ENCODE measurements around the gene TRMU.

TRMU gene

DNA sequence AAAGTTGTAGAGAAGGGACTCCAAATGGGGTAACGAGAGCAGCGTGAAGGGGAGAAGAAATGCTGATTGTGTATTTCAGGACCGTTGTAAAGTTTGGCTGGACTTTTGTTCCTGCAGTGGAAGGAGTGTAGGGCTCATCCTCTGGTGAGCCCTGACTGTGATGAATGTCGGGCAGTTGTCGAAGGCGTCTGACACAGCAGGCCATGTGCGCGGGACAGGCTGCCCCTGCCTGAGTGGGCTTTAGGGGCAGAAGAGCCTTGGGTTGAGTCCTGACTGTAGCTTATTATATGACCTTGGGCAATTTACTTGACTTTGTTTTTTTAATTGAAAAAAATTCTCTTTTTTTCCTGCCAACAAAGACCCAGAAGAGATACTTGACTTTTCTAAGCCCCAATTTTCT is 3.1 kb downstream of the TRMU start:
- DNase-seq: no peak

DNA sequence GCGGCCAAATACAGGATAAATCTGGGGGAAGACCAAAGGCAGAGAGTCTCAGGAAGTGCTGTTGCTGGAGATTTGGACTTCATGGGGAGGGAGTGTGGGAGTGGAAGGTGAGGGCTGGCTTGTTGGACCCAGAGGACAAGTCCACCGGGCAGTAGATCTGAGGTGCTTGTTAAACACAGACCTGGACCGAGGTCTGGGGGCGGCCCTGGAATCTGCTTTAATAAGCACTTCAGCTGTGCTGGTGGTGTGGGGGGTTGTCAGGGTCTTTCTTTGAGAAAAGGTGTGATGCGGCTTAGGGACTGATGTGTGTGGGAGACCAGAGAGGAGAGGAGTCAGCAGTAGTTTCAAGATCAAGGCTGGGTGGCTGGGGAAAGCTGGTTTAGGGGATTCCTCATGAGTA is 4.4 kb downstream of the TRMU start:
- DNase-seq: no peak

DNA sequence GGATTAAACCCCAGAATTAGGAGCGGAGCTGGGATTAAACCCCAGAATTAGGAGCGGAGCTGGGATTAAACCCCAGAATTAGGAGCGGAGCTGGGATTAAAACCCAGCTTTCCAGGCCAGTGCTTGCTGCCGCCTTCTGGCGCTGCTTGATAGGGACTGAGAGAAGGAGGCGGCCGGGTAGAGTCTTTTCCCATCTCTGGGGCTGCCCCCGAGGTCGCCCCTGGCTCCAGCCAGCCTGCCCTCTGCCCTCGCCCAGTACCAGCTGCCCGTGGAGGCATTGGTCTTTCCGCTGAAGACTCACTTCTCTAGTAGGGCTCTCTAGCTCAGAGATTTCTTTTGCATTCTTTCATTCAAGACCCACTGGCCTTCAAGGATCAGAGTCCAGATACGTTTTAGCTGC is 5.2 kb downstream of the TRMU start:
- DNase-seq: no peak

DNA sequence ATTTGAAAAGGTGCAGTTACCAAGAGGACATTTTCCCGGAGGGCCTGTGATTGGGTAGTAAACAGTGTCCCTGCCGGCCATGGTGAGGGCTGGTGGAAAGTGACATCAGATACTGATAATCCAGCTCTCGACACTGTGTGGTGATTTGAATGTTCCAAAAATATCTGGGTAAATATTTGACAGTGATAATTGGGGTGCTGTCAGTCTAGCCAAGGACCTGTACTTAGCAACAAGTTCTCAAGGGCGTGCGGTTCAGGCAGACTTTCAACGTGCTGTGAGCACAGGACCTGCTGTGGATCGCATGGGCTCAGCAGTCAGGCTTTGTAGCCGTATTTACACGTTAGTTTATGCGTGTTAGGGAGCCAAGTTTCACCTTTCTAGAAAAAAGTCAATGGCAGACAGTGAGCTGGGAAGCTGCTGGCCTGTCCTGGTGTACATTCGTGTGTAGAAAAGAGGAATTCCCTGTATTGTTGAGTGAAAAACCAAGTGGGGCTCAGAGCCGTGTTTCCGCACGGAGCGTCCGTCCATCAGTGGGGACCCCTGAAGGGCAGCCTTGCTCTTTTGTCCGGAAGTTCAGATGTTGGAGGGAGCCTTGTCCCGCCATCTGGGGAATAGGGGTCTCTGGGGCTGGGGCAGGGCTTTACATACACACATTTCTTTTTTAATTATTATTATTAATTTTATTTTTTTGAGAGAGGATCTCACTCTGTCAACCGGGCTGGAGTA is 11.3 kb downstream of the TRMU start:
- DNase-seq: no peak

DNA sequence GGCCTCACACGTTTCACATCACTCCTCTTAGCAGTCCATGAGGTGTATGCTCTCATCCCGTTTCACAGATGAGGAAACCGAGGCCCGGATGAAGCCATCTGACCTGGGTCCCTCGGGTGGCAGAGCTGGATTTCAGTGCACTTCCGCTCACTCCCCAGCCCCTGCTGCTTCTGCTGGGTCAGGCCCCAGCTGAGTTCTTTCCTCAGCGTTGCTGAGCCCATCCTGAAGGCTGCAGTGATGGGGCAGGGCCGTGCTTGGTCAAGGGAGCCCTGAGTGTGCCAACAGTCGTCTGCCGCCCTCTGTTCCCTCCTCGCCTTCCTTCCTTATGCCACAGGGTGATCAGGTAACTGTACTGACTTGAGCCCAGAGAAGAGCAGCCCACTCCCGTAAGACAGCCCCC is 12.1 kb downstream of the TRMU start:
- no peak for DNase-seq

DNA sequence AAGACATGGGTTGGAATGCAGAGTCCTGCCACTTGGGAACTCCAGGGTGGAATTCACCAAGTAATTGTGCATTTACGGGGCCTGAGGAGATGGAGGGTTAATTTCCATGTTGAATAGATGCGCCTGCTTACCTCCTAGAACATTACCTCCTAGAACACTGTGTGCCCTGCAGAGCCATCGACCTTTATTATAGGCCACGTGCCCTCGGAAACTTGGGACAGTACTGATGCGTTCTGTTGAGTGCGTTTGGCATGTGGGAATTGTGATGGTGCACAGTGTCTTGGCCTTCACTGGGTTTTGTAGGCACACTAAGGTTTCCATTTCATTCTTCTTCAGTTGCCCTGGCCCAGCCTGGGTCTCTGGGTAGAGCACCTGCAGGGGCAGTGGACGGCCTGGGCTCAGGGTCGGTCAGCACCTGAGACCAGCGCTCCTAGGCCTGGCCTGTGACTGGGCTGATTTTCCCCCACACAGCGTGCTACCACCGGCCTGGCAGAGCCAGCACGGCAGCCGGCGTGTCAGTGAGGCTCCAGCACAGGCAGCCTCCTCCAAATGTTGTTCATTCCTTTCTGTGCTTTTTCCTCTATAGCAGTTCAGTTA is 12.7 kb downstream of the TRMU start:
- no peak for DNase-seq

DNA sequence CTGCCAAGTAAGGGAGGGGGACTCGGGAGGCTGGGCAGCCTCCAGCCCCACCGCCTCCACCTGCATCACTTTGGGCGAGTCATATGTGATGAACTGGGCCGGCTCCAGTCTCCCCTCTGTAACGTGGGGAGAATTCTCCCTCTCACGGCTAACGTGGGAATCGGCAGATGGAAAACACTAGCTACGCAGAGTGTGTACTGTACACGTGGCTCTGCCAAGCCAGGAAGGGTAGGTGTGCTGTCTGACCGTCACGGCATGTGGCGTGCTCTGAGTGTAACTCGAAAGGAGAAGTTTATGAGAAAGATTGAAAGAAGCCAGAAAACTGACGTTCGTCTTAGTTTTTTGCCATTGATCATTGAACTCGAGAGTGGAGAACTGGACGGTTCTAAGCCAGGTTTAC is 13.7 kb downstream of the TRMU start:
- no peak for DNase-seq

DNA sequence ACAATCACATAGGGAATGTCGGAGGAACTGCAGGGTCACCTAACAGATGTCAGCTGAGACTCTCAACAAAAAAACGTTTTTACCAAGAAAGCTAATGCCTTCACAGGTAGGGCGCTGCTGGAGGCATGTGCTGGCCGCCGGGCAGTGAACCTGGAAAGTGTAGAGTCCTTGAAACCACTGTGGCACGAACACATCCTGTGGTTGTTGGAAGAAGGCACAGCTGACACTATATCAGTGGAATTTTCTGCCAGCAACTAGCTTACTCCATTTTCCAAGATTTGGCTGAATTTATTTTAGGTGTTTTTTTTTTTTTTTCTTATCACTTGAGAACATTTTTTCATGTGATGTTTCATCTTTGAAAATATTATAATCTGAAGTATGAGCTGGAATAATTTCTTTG is 14.2 kb downstream of the TRMU start:
- DNase-seq: no peak

DNA sequence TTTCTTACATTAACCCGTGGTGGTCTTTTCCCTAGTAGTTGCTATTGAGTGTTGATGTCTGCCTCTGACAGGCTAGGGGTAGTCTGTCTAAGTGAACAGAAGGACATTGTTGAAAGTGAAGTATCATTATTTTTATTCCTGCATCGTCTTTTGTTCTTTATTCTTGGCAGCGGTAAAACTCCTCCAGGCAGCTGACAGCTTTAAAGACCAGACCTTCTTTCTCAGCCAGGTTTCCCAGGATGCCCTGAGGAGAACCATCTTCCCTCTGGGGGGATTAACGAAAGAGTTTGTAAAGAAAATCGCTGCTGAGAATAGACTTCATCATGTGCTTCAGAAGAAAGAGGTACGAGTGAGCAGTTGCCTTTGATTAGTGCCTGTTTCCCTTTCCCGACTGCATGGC is 14.6 kb downstream of the TRMU start:
- no peak for DNase-seq

DNA sequence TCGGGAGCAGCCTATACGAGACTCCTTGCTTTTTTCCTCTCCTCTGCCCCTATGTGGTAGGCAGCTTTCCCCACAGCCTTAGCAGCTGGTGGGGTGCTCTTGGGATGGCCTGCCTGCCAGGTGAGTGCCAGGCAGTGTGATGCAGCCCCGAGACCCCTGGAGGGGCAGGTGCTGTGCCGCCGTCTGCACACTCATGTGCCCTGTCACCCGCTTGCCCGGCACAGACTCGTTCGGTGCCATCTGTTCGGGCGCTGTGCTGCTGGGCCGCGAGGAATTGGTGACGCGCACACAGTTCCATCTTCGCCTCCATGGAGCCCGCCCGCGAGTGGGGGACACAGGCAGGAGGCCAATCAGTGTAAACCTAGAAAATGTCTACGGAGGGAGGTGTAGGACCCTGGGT is 15.1 kb downstream of the TRMU start:
- no peak for DNase-seq

DNA sequence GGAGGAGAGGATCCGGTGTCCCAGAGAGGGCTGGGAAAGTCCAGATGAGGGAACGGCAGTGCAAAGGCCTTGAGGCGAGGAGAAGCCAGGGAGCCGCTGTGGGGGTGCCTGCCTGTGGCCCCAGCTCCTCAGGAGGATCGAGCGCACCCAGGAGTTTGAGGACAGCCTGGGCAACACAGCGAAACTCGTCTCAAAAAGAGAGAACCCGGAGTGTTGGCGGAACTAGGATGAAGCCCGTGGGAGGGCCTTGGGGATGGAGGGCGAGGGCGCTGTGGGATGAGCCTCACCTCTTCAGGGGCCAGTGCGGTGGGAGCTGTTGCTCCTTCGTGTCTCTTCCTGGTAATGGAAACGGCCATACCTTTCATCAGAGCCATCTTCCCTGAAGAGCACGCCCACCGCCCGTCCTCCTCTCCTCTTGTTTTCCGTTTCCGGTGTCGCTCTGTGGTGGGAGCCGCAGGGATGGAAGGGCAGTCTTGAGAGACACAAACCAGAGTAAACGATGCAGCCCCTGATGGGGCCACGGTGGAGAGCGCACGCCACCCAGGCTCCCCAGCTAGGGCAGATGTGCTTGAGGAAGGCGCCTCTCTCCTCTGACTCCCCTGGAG is 15.7 kb downstream of the TRMU start:
- DNase-seq: no peak

DNA sequence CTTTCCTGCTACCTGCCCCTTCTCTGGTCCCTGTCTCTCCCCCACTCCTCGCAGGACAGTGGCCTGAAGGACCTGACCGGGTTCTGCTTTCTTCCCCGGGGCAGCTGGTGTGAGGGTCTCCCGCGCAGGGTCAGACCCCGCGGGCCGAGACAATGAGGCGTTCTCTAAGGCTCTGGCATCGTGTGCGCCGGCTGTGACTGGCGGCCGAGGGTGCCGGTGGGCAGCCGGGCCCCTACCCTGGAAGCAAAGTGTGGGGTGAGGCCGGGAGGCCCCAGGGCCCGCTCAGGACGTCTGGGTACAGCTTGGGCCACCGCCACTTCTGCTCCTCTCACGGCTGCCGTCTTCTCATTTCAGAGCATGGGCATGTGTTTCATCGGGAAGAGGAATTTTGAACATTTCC is 16.3 kb downstream of the TRMU start:
- no peak for DNase-seq

DNA sequence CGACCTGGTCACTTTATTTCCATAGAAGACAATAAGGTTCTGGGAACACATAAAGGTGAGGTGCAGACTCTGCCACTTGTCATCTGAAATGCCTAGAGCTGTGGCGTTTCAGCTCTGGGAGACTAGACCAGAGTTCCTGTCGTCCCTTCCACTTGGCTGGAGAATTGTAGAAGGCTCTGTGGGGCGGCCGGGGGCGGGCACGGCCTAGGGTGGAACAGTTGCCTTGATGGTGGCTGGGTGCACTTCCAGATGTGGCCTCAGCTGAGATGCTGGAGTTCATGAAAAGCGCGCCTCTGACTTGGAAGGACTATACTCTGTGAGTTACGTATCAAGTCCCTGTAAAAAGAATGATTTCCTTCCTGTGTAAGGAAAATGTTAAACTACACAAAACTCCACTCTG is 16.8 kb downstream of the TRMU start:
- DNase-seq: no peak

DNA sequence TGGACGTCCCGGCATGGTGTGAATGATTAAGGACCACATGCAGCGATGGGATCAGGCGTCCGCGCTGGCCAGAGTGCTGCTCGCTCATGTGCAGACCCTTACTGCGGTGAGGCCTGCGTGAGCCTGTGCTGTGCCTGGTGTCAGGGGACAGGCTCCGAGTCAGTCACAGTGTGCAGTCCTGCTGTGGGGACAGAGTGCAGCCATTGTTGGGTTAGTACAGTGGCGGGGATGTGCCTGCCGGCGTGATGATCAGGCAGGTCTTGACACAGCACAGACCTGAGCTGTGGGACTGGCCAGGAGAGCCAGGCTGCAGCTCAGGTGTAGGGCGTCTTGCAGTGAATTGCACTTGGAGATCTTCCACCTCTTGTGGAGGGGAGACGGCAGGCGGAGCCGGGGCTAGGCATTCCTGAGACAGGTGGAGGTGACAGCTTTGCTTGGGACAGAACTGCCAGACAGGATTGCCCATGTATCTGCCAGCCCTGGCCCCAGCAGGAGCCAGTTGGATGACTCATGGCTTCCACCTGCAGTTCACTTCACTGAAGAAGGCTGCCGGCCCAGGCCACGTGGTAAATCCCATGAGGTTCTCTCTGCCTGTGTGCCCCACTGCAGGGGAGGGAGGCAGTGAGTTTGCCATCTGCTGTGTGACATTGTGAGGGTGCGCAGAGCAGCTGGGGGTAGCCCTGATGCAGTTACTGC is 17.3 kb downstream of the TRMU start:
- DNase-seq: no peak

DNA sequence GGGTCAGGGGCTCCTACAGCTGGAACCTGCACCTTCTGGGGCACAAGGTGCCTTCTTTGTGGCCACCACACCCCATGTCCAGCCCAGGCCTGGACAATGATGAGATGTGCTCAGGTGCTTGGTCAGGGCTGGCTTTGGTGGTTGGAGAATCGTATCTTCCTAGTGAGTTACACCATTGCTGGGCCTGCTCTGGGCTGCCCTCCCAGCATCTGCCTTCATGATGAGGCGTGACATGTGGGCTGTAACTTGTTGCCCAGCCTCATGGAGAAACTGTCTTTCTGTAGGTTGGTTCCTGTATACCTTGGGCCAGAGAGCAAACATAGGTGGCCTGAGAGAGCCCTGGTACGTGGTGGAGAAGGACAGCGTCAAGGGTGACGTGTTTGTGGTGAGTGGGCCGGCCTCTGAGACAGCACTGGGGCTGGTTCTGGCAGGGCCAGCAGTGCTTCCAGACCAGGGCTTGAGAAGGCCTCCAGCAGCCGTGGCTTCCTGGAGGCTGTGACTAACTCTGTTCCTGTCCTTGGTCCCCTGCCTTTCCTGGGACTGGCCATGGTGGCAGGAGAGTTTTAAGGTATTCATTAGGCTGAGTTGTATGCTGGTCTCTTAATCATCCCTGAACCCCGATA is 18.1 kb downstream of the TRMU start:
- no peak for DNase-seq

DNA sequence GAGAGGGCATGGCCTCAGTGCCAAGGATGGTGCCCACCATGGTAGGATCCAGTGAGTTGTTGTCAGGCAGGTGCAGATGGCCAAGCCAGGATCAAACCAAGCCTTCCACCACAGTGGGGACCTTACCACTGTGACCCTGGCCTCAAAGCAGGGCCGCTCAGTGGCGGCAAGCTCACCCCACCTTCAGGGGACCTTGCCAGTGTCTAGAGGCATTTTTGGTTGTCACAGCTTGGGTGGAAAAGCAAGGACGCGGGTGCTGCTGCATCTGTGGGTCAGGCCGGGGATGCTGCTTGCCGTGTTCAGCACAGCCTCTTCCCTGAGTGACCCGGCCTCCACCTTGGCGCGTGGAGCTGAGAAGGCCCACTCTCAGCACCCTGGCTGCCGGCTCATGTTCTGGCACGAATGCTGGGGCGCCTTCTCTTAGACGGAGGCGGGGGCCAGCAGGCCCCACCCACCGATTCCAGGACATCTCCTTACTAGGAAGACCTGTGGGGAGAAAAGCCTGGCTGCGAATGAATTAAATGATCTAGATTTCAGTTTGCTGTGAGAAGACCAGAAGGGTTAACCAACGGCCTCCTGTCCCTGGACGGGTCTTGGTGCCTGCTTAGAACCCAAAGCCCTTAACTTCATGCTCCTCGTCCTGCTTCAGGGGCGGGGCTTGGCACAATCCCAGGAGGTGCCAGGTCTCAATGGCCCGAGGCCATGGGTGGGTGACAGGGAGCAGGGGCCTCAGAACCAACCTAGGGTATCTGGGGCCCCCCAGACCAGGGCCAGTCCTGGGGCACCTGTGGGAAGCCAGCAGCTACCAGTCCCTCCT is 18.9 kb downstream of the TRMU start:
- DNase-seq: no peak

DNA sequence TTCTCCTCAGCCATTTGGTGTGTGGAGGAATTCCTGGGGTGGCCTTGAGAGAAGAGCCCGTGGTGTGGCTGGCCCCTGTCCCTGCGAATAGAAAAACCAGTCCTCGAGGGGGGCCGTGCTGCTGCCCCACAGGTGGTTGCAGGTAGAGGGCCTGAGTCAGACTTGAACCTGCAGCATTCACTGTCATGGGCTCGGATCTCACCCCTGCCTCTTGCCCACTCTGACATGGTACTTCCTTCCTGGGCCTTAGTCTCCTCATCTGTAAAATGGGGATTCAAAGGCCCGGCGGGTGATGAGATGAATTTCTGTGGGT is 19.4 kb downstream of the TRMU start:
- no peak for DNase-seq

DNA sequence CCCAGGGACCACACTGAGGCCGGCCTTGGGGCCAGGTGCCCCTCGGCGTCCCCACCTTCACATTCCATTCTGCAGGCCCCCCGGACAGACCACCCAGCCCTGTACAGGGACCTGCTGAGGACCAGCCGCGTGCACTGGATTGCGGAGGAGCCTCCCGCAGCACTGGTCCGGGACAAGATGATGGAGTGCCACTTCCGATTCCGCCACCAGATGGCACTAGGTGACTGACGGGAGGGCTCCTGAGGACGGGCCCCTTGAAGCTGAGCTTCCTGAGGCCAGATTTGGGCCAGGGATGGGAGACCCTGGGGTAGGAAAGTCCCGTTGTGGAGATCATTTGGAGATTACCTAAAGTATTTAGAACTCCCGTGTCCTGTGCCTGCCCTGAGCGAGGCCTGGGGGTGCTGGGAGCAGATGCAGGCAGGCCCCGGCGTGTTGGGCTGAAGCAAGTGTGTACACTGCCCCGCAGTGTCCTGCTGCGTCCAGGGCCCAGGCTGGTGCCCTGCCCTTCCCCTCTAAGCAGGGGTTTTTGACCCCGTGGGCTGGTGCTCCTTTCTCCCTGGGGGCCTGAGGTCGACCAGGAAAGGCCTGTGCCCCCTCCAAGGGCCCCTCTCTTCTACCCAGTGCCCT is 20.0 kb downstream of the TRMU start:
- peak; percentile 42 for DNase-seq

DNA sequence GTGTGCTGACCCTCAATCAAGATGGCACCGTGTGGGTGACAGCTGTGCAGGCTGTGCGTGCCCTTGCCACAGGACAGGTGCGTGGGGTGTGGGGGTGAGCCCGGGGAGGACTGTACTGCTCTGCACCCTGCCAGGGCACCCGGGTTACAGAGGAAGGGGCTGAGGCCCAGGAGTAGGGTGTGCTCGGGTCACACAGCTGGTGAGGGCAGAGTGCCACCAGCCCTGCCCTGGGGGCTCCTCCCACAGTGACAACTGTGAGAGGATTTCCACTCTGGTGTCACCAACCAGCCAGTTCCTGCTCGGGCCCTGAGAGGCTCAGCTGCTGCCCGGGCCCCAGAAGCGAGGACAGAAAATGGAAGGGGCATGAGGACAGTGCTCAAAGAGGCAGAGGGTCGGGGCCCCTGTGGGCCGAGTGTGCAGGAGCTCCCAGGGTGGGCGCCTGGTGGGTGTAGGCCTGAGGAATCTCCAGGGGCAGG is 20.5 kb downstream of the TRMU start:
- no peak for DNase-seq

DNA sequence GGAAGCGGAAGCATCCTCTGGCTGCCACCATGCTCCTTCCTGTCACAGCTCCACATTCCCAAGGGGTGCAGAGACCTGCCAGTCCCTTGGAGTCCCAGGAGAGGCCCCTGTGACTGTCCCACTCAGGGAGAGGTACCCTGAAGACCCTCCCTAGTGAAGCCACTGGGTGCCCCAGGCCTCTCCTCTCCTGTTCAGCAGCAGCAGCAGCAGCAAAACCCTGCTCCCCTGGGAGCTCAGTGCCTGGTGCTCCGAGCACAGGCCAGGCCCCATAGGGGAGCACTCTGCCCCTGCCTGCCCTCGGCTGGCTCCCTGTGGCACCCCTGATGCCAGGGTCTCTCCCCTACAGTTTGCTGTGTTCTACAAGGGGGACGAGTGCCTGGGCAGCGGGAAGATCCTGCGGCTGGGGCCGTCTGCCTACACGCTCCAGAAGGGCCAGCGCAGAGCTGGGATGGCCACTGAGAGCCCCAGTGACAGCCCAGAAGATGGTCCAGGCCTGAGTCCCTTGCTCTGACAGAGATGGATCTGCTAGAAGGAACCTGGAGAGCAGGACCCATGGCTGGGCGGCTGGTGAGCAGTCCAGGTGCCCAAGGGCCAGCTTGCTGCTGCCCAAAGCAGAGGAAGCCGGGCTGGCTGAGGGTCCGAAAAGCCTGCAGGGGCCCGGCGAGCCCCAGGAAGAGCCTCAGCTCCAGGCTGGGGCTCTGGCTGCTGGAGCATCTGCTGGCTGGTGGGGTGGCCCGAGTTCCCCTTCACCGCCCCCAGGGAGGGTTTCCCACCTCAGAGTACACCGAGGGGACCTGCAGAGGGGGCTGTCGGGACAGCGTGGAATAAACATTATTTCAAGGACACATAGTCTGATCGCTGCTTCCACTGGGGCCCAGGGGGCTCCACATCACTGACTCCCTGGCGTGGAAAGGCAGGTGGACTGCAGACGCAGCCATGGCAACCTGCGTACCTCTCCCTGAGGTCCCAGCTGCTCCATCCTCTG is 21.3 kb downstream of the TRMU start:
- DNase-seq: no peak

Data from central memory CD4-positive, alpha-beta T cell (primary cell).